CD14-positive monocyte (primary cell): Measurements from ENCODE around the gene HCN4. TPM values are rescaled to one million over a fixed set of nuclear protein-coding genes. Genes with fewer than 3 reads are reported as not detected.

Experiments
- DNase-seq, 3 donors: peaks; one replicate each; pipeline ENCODE4 v3.0.0-alpha.2; 2011 to 2022
- H2AFZ ChIP-seq: 2 replicates; pipeline ENCODE4 v1.6.0; 2012; ENCODE audit warnings: mild to moderate bottlenecking, low read depth, low read length, inconsistent platforms; ENCODE audit not compliant: insufficient read depth, poor library complexity, severe bottlenecking
- H3K27ac ChIP-seq, 2 donors: 1 replicate in 1 of 2; 2 replicates in 1 of 2; pipeline ENCODE4 v1.5.1; 2012 to 2013; ENCODE audit warnings: low read length in 2 of 2, control low read depth in 1 of 2, inconsistent platforms in 1 of 2, low read depth in 1 of 2, mild to moderate bottlenecking in 1 of 2
- H3K27me3 ChIP-seq, 2 donors: one replicate each; pipeline versions ENCODE4 v1.6.0 to v1.6.1; 2011 to 2013; ENCODE audit warnings: low read length in 2 of 2; ENCODE audit not compliant: control insufficient read depth in 2 of 2, insufficient read depth in 2 of 2
- H3K36me3 ChIP-seq, 2 donors: replicated peaks in 1 of 2; 1 replicate in 1 of 2; 2 replicates in 1 of 2; pipeline versions ENCODE4 v1.5.1 to v1.6.1; 2012 to 2013; ENCODE audit warnings: low read length in 2 of 2, control low read depth in 1 of 2, inconsistent platforms in 1 of 2, mild to moderate bottlenecking in 1 of 2; ENCODE audit not compliant: insufficient read depth in 2 of 2, control insufficient read depth in 1 of 2
- H3K4me1 ChIP-seq, 2 donors: 1 replicate in 1 of 2; 2 replicates in 1 of 2; pipeline versions ENCODE4 v1.5.1 to v1.6.1; 2012 to 2013; ENCODE audit warnings: low read length in 2 of 2, control low read depth in 1 of 2, inconsistent platforms in 1 of 2, mild to moderate bottlenecking in 1 of 2, moderate library complexity in 1 of 2; ENCODE audit not compliant: insufficient read depth in 2 of 2, control insufficient read depth in 1 of 2
- H3K4me2 ChIP-seq: replicated peaks from 2 replicates; pipeline ENCODE3; 2012; ENCODE audit warnings: low read length, moderate library complexity, mild to moderate bottlenecking; ENCODE audit not compliant: poor library complexity, severe bottlenecking; ENCODE audit errors: extremely low read depth
- H3K4me3 ChIP-seq, 3 experiments: fragments of 200-600 bp in 1 of 3; sonication (generic) in 1 of 3; replicated peaks in 1 of 3; 1 replicate in 2 of 3; 2 replicates in 1 of 3; pipeline ENCODE4 v1.5.1; 2011 to 2013; ENCODE audit warnings: low read length in 3 of 3, mild to moderate bottlenecking in 3 of 3, control low read depth in 2 of 3, low read depth in 2 of 3, inconsistent platforms in 1 of 3, moderate library complexity in 1 of 3
- H3K79me2 ChIP-seq: 2 replicates; pipeline ENCODE4 v1.6.0; 2012; ENCODE audit warnings: mild to moderate bottlenecking, control low read depth, inconsistent platforms, low read length, moderate library complexity; ENCODE audit not compliant: insufficient read depth
- H3K9ac ChIP-seq: 2 replicates; pipeline ENCODE4 v1.6.0; 2017; ENCODE audit warnings: low read length, mild to moderate bottlenecking; ENCODE audit not compliant: insufficient read depth, poor library complexity, severe bottlenecking
- H3K9me3 ChIP-seq, 2 donors: replicated peaks in 1 of 2; 1 replicate in 1 of 2; 2 replicates in 1 of 2; pipeline versions ENCODE4 v1.5.1 to v1.6.1; 2012 to 2013; ENCODE audit warnings: low read length in 2 of 2, control low read depth in 1 of 2; ENCODE audit not compliant: control insufficient read depth in 1 of 2, insufficient read depth in 1 of 2
- H4K20me1 ChIP-seq: 2 replicates; pipeline ENCODE4 v1.6.0; 2012; ENCODE audit warnings: mild to moderate bottlenecking, low read length, control low read depth, moderate library complexity; ENCODE audit not compliant: insufficient read depth
- H3K27ac Mint-ChIP-seq, 7 donors: one replicate each; pipeline ENCODE4 v1.8.0; 2020; ENCODE audit warnings: mild to moderate bottlenecking in 7 of 7, mixed read lengths in 7 of 7, moderate library complexity in 6 of 7, inconsistent platforms in 2 of 7
- H3K27me3 Mint-ChIP-seq, 3 donors: one replicate each; pipeline ENCODE4 v1.8.0; 2021 to 2022; ENCODE audit warnings: low read depth in 3 of 3, mild to moderate bottlenecking in 3 of 3, mixed read lengths in 3 of 3, moderate library complexity in 3 of 3, inconsistent platforms in 1 of 3
- H3K36me3 Mint-ChIP-seq, 2 donors: one replicate each; pipeline ENCODE4 v1.8.0; 2020; ENCODE audit warnings: mixed read lengths in 2 of 2, inconsistent platforms in 1 of 2, mild to moderate bottlenecking in 1 of 2
- H3K4me1 Mint-ChIP-seq: one replicate; pipeline ENCODE4 v1.8.0; 2020; ENCODE audit warnings: mild to moderate bottlenecking, mixed read lengths
- H3K4me3 Mint-ChIP-seq, 2 donors: one replicate each; pipeline ENCODE4 v1.8.0; 2020; ENCODE audit warnings: mild to moderate bottlenecking in 2 of 2, mixed read lengths in 2 of 2, moderate library complexity in 1 of 2
- H3K9me3 Mint-ChIP-seq, 7 donors: one replicate each; pipeline ENCODE4 v1.8.0; 2020 to 2022; ENCODE audit warnings: mixed read lengths in 7 of 7, mild to moderate bottlenecking in 6 of 7, moderate library complexity in 6 of 7, inconsistent platforms in 2 of 7
- CTCF ChIP-seq: fragments of 200-600 bp; IDR thresholded peaks from one replicate; pipeline ENCODE4 v1.8.0; 2022; ENCODE audit warnings: antibody characterized with exemption, mild to moderate bottlenecking
- WGBS: methylation state at CpG from one replicate; pipeline ENCODE4 v1.1.5; 2013; ENCODE audit warnings: missing lambda C conversion rate; ENCODE audit not compliant: insufficient coverage; 5-methylcytosine and 5-hydroxymethylcytosine counted together
- intact Hi-C, 2 donors: fragments of 100-400 bp; cut with micrococcal nuclease; formaldehyde crosslinking; loops; one replicate each; pipeline versions ENCODE4 v1.15.0 to v1.15.1; 2023
- polyA plus RNA-seq, 3 donors: library from polyadenylated mRNA; depleted of rRNA in 1 of 3; unstranded in 2 of 3; stranded (reverse) in 1 of 3; fragments of 300-500 nt in 2 of 3; fragments of >200 nt in 1 of 3; fragmentation: Illumina TruSeq in 2 of 3; gene quantifications; 1 replicate in 2 of 3; 2 replicates in 1 of 3; pipeline ENCODE4 v1.2.3, GENCODE V29; 2012 to 2021

Gene HCN4
- polyA plus RNA-seq, 3 donors = not detected

DNA sequence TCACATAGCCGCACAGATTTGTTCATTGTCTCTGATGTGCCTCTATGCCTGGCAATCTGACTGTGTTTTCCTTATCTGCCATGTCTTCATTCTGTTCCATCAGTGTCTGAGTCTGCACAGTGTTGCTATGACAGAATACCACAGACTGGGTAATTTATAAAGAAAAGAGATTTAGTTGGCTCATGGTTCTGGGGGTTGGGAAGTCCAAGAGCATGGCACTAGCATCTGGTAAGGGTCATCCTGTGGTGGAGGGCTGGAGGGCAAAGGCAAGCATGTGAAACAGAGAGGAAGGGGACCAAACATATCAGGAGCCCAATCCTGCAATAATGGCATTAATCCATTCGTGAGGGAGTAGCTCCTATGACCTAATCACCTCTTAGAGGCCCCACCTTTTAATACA is 11.9 kb upstream of the HCN4 start:
- H3K4me1 ChIP-seq = no peaks in the 10 kb centered on the region
- no peak for DNase-seq
- H3K27ac Mint-ChIP-seq = no peak overlapping the region

GRCh38 chr15:73378089-73378488 is 9.3 kb upstream of the HCN4 start:
- Mint-ChIP-seq H3K4me3 (no peak overlapping the region), H3K9me3 (peaks cover 22 to 32% (median 25%) of the 10 kb centered on the region in 7 donors), H3K27ac (no peak overlapping the region), H3K27me3 (peaks cover 23 to 57% (median 40%) of the 10 kb centered on the region in 3 donors), H3K4me1 (no peaks in the 10 kb centered on the region), H3K36me3 (no peaks in the 10 kb centered on the region)
- H3K36me3 ChIP-seq = no peaks in the 10 kb centered on the region
- TF ChIP-seq CTCF = no peak
- intact Hi-C loops = no loop called here
- no peak for DNase-seq
- no peak overlapping the region for H2AFZ ChIP-seq
- H3K9me3 ChIP-seq = peaks cover 14 to 22% of the 10 kb centered on the region in 2 donors
- no peak overlapping the region for H3K4me2 ChIP-seq
- H4K20me1 ChIP-seq = no peaks in the 10 kb centered on the region
- WGBS = 79% methylated on average over 12 of the region's 12 CpGs
- H3K79me2 ChIP-seq = no peaks in the 10 kb centered on the region
- no peak overlapping the region for H3K9ac ChIP-seq
- H3K4me1 ChIP-seq = no peaks in the 10 kb centered on the region
- peaks cover 2 to 18% of the 10 kb centered on the region in 2 donors for H3K27me3 ChIP-seq
- H3K27ac ChIP-seq = no peak overlapping the region
- no peak overlapping the region for H3K4me3 ChIP-seq

More for the DNA sequence above, 11.9 kb upstream of the HCN4 start:
- no peak overlapping the region for H2AFZ ChIP-seq
- H3K79me2 ChIP-seq = no peaks in the 10 kb centered on the region
- TF ChIP-seq CTCF = no peak
- H3K27ac ChIP-seq = no peak overlapping the region
- no peak overlapping the region for H3K9ac ChIP-seq
- 83% methylated on average over 1 of the region's 2 CpGs for WGBS
- no peaks in the 10 kb centered on the region for H4K20me1 ChIP-seq
- peaks cover 5 to 10% of the 10 kb centered on the region in 2 donors for H3K27me3 ChIP-seq
- H3K27me3 Mint-ChIP-seq = peaks cover 24 to 52% (median 32%) of the 10 kb centered on the region in 3 donors
- H3K9me3 ChIP-seq = peaks cover 16 to 26% of the 10 kb centered on the region in 2 donors
- no peaks in the 10 kb centered on the region for H3K36me3 Mint-ChIP-seq
- no peaks in the 10 kb centered on the region for H3K36me3 ChIP-seq
- no peak overlapping the region for H3K4me3 ChIP-seq
- intact Hi-C loops = no loop called here
- H3K4me1 Mint-ChIP-seq = no peaks in the 10 kb centered on the region
- H3K4me3 Mint-ChIP-seq = peak overlapping the region in 1 of 2 donors; percentile 29
- H3K4me2 ChIP-seq = no peak overlapping the region
- H3K9me3 Mint-ChIP-seq = peaks cover 23 to 36% (median 31%) of the 10 kb centered on the region in 7 donors
